ENCODE measurements around the gene FBXW4. TPM values are rescaled to one million over a fixed set of nuclear protein-coding genes. Genes with fewer than 3 reads are reported as not detected.

Gene FBXW4
- total and polyA plus RNA-seq, 10 of the 15 experiments (the other 5 are each of a cell fraction or from before 2014, with no cell fraction given): 5.7 to 42.0 (median 27.5) TPM

- TF ChIP-seq ETV6 (conservative IDR thresholded peaks at IDR 0.05 in 1 of 2, IDR thresholded peaks at IDR 0.05 in 1 of 2; ENCODE audit: borderline replicate concordance in 1 of 2, low read depth in 1 of 2) (no peak), RAD21 (IDR thresholded peaks at IDR 0.05; ENCODE audit: insufficient read depth, low read depth, low read length) (no peak), RELA (IDR thresholded peaks at IDR 0.05; ENCODE audit: borderline replicate concordance, partially characterized antibody) (no peak), CHD1 (IDR thresholded peaks at IDR 0.05; ENCODE audit: low read depth, low read length) (no peak)
Observed at GRCh38 chr10:101720606-101721230, 25.7 kb upstream of the FBXW4 start (continued).

- 87% methylated on average over 3 of the region's 3 CpGs for WGBS (ENCODE audit: insufficient coverage, insufficient replicate concordance, low lambda C conversion rate, missing lambda C conversion rate)
- H3K36me3 ChIP-seq (ENCODE audit: control insufficient read depth in 2 of 2, insufficient read depth in 2 of 2, low read length in 1 of 2): no peaks in the 10 kb centered on the region
- no peak for TF ChIP-seq EED (IDR thresholded peaks at IDR 0.05; ENCODE audit: low read depth)
- no peak for TF ChIP-seq ATF7 (IDR thresholded peaks at IDR 0.05; ENCODE audit: low read depth)
- no peak for TF ChIP-seq CEBPZ (IDR thresholded peaks at IDR 0.05; ENCODE audit: low read depth, low read length)
- no peak for TF ChIP-seq MAX (IDR thresholded peaks at IDR 0.05; ENCODE audit: low read depth, low read length)
- no peak for TF ChIP-seq ETV6 (conservative IDR thresholded peaks at IDR 0.05 in 1 of 2, IDR thresholded peaks at IDR 0.05 in 1 of 2; ENCODE audit: borderline replicate concordance in 1 of 2, low read depth in 1 of 2)
- no peak for TF ChIP-seq SMAD5 (IDR thresholded peaks at IDR 0.05; ENCODE audit: low read depth)
- no peak for TF ChIP-seq HSF1 (IDR thresholded peaks at IDR 0.05; ENCODE audit: low read depth, low read length)
- TF ChIP-seq POLR2AphosphoS2 (IDR thresholded peaks at IDR 0.05; ENCODE audit: low read depth, low read length): no peak
- no peak for TF ChIP-seq ZNF274 (IDR thresholded peaks at IDR 0.05; ENCODE audit: insufficient read depth, insufficient read length)
Observed at GRCh38 chr10:101718690-101719275, 23.8 kb upstream of the FBXW4 start.

More at GRCh38 chr10:101718690-101719275, 23.8 kb upstream of the FBXW4 start:
- no peak overlapping the region for H3K4me2 ChIP-seq (ENCODE audit: control insufficient read depth, insufficient read depth)
- intact Hi-C loops (cut with micrococcal nuclease; ENCODE audit: unreplicated experiment): no loop called here
- no peak overlapping the region for H3K9ac ChIP-seq (ENCODE audit: control insufficient read depth, insufficient read depth, low read length)
- no peaks in the 10 kb centered on the region for H3K9me3 ChIP-seq (replicated peaks; ENCODE audit: control insufficient read depth, insufficient read depth, low read length)
- no peaks in the 10 kb centered on the region for H3K79me2 ChIP-seq (ENCODE audit: control insufficient read depth, insufficient read depth, low read length)
- H4K20me1 ChIP-seq (ENCODE audit: control insufficient read depth, insufficient read depth): no peaks in the 10 kb centered on the region
- H3K27ac ChIP-seq (ENCODE audit: control insufficient read depth, insufficient read depth): no peak overlapping the region
- no peak for DNase-seq (ENCODE audit: low read depth, low spot score)
- no peak for ATAC-seq
- ChIA-PET RAD21 (ENCODE audit: unreplicated experiment) (interaction anchor here (1.2 to 1.8 kb wide), 2 partner anchors 62 to 116 kb away, joined by 3 to 5 read pairs; no protein-coding TSS in a partner anchor), CTCF (interaction anchor here (1.6 to 5.0 kb wide), 2 partner anchors 14 to 115 kb away, joined by 3 to 16 read pairs; no protein-coding TSS in a partner anchor), SMC1A (ENCODE audit: uncharacterized antibody, unreplicated experiment) (interaction anchor here (1.2 to 1.7 kb wide), 2 partner anchors 102 to 116 kb away, joined by 3 to 5 read pairs; no protein-coding TSS in a partner anchor), POLR2A (interaction anchor here (0.6 to 1.0 kb wide), 3 partner anchors 11 to 417 kb away, joined by 3 read pairs; no protein-coding TSS in a partner anchor)
- no TSS peak for BruUV-seq (replicated peaks)
- no peak for FAIRE-seq
- in situ Hi-C loops (cut with MboI): no loop called here
- no peak overlapping the region for H3K4me3 ChIP-seq
- no peak overlapping the region for H2AFZ ChIP-seq (ENCODE audit: control insufficient read depth, low read depth, low read length)
- H3K27me3 ChIP-seq (replicated peaks in 1 of 2; ENCODE audit: control insufficient read depth in 2 of 2, insufficient read depth in 2 of 2, low read length in 1 of 2): no peaks in the 10 kb centered on the region
- H3K4me1 ChIP-seq (ENCODE audit: control insufficient read depth, insufficient read depth, low read length): no peaks in the 10 kb centered on the region

Data from GM12878 (cell line).